ENCODE data around the gene FAT1. TPM values are rescaled to one million over a fixed set of nuclear protein-coding genes. Genes with fewer than 3 reads are reported as not detected.

FAT1 gene
- polyA plus RNA-seq, 1 experiment = 422 TPM

DNA sequence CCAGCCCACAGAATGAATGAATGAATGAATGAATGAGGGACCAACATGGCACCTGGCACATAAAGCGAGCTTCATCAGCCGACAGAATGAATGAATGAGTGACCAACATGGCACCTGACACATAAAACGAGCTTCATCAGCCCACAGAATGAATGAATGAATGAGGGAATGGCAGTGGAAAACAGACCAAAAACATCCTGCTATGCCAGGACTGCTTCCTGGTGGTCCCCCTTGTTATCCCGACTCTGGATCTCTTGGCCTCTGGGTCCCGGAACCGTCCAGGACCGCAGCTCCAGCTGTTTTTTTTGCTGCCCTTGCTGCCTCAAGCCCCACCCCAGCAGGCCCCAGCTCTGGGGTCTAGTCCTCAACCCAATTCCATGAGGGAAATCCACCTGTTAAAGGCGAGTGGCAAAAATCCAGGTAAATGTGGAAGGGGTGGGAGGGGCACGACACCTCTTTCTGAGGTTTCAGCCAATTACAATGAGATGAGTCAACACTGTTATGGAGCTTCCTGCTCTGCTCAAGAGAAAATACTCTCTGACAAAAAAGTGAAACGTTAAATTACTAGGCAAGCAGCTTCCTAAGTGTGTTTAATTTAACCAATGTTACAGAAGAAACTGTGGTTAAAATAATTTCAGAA, 96.3 kb downstream of the FAT1 start:
- ChIA-PET POLR2A (interaction anchor here (0.7 kb wide), 1 partner anchor 51 kb away, joined by 4 read pairs; no protein-coding TSS in a partner anchor), CTCF (interaction anchor here (0.8 kb wide), 2 partner anchors 40 to 43 kb away, joined by 3 read pairs; no protein-coding TSS in a partner anchor)
- TF ChIP-seq, protein P1, sequence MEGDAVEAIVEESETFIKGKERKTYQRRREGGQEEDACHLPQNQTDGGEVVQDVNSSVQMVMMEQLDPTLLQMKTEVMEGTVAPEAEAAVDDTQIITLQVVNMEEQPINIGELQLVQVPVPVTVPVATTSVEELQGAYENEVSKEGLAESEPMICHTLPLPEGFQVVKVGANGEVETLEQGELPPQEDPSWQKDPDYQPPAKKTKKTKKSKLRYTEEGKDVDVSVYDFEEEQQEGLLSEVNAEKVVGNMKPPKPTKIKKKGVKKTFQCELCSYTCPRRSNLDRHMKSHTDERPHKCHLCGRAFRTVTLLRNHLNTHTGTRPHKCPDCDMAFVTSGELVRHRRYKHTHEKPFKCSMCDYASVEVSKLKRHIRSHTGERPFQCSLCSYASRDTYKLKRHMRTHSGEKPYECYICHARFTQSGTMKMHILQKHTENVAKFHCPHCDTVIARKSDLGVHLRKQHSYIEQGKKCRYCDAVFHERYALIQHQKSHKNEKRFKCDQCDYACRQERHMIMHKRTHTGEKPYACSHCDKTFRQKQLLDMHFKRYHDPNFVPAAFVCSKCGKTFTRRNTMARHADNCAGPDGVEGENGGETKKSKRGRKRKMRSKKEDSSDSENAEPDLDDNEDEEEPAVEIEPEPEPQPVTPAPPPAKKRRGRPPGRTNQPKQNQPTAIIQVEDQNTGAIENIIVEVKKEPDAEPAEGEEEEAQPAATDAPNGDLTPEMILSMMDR (IDR thresholded peaks at IDR 0.05; ENCODE audit: low read depth, low read length) = no peak
- no peaks in the 10 kb centered on the region for H3K27me3 ChIP-seq (ENCODE audit: control insufficient read depth, insufficient read depth, low read length)
- DNase-seq (ENCODE audit: low read depth, low spot score) = no peak
- H3K9me3 ChIP-seq (ENCODE audit: control insufficient read depth, insufficient read depth, low read length) = no peaks in the 10 kb centered on the region
- H3K27ac ChIP-seq (ENCODE audit: low read depth, low read length) = no peak overlapping the region
- no peak overlapping the region for H3K4me3 ChIP-seq (ENCODE audit: low read depth, low read length)

DNA sequence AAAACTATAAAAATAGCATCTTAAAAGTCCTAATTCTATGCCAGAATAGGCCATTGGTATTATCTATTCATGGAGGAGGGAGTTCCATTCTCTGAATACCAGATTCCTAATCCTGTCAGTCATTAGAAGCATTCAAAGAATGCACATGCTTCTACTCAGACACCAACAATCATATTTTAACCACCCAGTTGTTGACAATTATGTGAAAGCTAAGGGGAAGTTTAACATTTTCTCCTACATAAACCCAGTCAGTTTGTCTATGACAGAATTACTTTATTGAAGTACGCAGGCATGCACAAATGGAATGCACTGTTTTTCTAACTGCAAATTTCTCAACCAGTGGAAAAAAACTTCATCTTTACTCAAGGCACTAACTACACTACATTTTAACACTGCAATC, 98.7 kb downstream of the FAT1 start:
- Histone ChIP-seq H3K27me3 (ENCODE audit: control insufficient read depth, insufficient read depth, low read length) (no peaks in the 10 kb centered on the region), H3K9me3 (ENCODE audit: control insufficient read depth, insufficient read depth, low read length) (no peaks in the 10 kb centered on the region), H3K4me3 (ENCODE audit: low read depth, low read length) (no peak overlapping the region), H3K27ac (ENCODE audit: low read depth, low read length) (no peak overlapping the region)
- TF ChIP-seq, protein P1 (IDR thresholded peaks at IDR 0.05; ENCODE audit: low read depth, low read length) = no peak
- peak; percentile 48 for DNase-seq (ENCODE audit: low read depth, low spot score)
- POLR2A ChIA-PET = no interaction called here
- CTCF ChIA-PET = no interaction called here

DNA sequence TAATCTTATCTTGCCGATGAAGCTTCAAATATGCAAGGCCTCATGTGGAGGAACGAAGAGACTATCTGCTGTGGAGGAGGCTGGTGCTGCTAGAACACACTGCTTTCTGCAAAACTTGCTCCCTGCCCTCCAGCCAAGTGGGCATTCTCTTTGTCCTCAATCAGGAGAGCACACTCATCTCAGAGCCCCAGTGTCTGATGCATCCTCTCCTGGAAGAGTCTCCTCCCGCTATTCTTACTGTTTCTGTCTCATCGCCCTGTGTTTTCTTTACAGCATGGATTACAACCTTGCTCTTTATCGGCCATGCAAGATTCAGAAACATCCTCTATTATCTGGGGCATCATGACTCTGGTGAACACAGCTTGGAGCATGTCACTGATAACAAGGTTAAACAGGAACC, 100.1 kb downstream of the FAT1 start:
- no peaks in the 10 kb centered on the region for H3K27me3 ChIP-seq (ENCODE audit: control insufficient read depth, insufficient read depth, low read length)
- TF ChIP-seq, protein P1 (IDR thresholded peaks at IDR 0.05; ENCODE audit: low read depth, low read length) = no peak
- ChIA-PET CTCF (interaction anchor here (5.2 kb wide), 1 partner anchor 36 kb away, joined by 20 read pairs; no protein-coding TSS in a partner anchor), POLR2A (no interaction called here)
- H3K9me3 ChIP-seq (ENCODE audit: control insufficient read depth, insufficient read depth, low read length) = no peaks in the 10 kb centered on the region
- H3K27ac ChIP-seq (ENCODE audit: low read depth, low read length) = peak overlapping the region; percentile 50
- no peak overlapping the region for H3K4me3 ChIP-seq (ENCODE audit: low read depth, low read length)
- DNase-seq (ENCODE audit: low read depth, low spot score) = no peak

DNA sequence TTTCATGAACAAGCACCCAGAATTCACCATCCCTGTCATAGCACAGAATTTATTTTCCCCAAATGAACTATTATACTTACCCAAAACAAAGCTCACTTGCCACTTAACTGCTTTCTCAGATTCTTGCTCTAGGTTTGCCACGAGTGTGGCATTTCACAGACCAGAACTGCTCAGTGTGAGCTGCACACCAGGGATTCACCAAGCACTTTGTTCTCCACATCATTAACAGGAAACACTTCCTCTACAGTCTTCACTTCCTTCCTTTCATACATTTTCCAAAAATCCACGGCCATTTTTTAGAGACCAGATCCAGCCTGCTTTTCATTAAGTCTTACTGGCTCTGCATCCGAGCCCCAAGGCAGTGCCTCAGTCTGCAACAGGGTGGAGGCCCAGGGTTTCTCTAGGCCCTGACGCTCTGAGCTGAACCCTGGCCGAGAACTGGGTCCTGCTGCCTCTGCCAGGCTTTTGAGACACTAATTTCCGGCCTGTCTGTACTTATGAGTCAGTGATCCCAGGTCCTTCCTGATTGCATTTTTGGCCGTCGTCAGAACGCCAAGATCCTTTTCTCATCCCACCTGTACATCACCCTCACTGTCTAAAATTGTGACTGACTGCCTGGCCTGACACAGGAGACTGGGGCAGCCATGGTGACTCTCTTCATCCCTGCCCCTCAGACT, 100.7 kb downstream of the FAT1 start:
- peak overlapping the region; percentile 58 for H3K27ac ChIP-seq (ENCODE audit: low read depth, low read length)
- TF ChIP-seq, protein P1 (IDR thresholded peaks at IDR 0.05; ENCODE audit: low read depth, low read length) = no peak
- no peaks in the 10 kb centered on the region for H3K27me3 ChIP-seq (ENCODE audit: control insufficient read depth, insufficient read depth, low read length)
- DNase-seq (ENCODE audit: low read depth, low spot score) = no peak
- no peak overlapping the region for H3K4me3 ChIP-seq (ENCODE audit: low read depth, low read length)
- H3K9me3 ChIP-seq (ENCODE audit: control insufficient read depth, insufficient read depth, low read length) = no peaks in the 10 kb centered on the region
- ChIA-PET POLR2A (no interaction called here), CTCF (interaction anchor here (1.0 to 5.2 kb wide), 2 partner anchors 16 to 36 kb away, joined by 3 to 20 read pairs; no protein-coding TSS in a partner anchor)

DNA sequence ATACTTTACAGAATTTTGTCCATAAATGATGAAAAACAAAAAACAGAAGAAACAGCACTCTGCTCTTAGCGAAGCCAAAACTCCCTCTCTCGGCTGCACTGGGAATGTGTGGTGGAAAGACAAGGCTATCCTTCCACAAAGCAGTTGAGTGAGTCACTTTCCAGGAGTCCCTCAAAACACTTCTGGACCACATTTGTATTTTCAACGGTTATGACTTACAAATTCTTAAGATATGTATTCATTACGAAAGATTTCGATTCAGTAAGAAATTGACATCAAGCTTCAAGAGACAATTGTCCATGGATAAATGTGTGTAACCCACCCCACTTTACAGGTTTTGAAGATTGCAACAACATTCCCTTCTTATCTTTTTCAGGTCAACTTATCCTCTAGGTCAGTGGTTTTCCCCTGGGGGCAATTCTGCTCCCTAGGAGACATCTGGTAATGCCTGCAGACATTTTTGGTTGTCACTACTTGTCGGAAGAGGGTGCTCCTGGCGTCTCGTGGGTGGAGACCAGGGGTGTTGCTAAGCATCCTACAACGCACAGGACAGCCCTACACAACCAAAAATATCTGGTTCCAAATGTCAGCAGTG, 101.6 kb downstream of the FAT1 start:
- DNase-seq (ENCODE audit: low read depth, low spot score) = peak; percentile 65
- Histone ChIP-seq H3K27ac (ENCODE audit: low read depth, low read length) (peak overlapping the region; percentile 58), H3K27me3 (ENCODE audit: control insufficient read depth, insufficient read depth, low read length) (no peaks in the 10 kb centered on the region), H3K9me3 (ENCODE audit: control insufficient read depth, insufficient read depth, low read length) (no peaks in the 10 kb centered on the region), H3K4me3 (ENCODE audit: low read depth, low read length) (no peak overlapping the region)
- TF ChIP-seq, protein P1 (IDR thresholded peaks at IDR 0.05; ENCODE audit: low read depth, low read length) = peak; percentile 80
- CTCF ChIA-PET = interaction anchor here (0.6 to 5.2 kb wide), 3 partner anchors 16 to 35 kb away, joined by 3 to 20 read pairs (median 3); no protein-coding TSS in a partner anchor
- POLR2A ChIA-PET = no interaction called here
